ENCODE measurements around the gene NSDHL. TPM values are rescaled to one million over a fixed set of nuclear protein-coding genes. Genes with fewer than 3 reads are reported as not detected.
A peak's percentile ranks its signal among the peaks of the same experiment; 100 is the strongest.

The NSDHL gene
- total and polyA plus RNA-seq, 10 donors, result 6.1 to 11.2 (median 9.0) TPM

DNA sequence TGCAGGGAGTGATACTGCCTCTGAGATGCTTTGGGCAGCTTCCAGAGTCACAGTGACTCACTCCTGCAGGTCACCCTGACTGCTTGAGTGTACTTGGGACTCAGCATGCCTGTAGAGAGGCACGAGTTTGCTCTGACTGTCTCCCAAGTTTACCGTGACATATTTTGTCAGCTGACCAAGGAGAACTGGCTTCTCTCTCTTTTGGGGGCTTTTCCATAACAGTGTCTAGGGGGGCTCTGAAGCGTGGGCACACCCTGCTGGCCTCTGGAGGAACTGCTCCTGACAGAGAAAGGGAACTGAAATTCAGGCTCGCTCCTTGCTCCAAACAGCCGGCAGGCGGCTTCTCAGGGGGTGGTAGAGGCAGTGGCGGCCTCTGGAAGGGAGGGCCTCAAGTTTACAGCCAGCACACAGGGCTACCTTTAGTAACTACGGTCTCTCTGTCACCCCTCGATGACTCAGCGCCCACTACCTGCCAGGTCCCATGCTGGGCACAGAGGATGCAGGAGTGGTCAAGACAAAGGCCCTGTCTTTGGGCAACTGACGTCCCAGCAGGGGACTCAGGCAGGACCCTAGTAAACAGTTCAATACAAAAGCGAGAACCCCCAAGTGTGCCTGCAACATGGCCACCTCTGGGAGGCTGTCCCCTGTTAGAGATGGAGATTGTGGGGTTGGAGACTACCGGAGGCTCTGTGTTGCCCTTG, 84.8 kb downstream of the NSDHL start:
- intact Hi-C loops (cut with DNase I; ENCODE audit: low total_unique reads), result no loop called here
- Histone ChIP-seq H3K27me3 (replicated peaks in 1 of 7) (peaks cover 0 to 10% (median 0%) of the 10 kb centered on the region in 7 donors), H3K27ac (no peak overlapping the region), H3K9me3 (no peaks in the 10 kb centered on the region), H3K36me3 (no peaks in the 10 kb centered on the region), H3K4me3 (no peak overlapping the region), H3K4me1 (peaks cover 0 to 7% (median 0%) of the 10 kb centered on the region in 6 donors)
- TF ChIP-seq POLR2A (IDR thresholded peaks at IDR 0.05) (no peak), POLR2AphosphoS5 (IDR thresholded peaks at IDR 0.05) (no peak)
- TF ChIP-seq, protein P1, sequence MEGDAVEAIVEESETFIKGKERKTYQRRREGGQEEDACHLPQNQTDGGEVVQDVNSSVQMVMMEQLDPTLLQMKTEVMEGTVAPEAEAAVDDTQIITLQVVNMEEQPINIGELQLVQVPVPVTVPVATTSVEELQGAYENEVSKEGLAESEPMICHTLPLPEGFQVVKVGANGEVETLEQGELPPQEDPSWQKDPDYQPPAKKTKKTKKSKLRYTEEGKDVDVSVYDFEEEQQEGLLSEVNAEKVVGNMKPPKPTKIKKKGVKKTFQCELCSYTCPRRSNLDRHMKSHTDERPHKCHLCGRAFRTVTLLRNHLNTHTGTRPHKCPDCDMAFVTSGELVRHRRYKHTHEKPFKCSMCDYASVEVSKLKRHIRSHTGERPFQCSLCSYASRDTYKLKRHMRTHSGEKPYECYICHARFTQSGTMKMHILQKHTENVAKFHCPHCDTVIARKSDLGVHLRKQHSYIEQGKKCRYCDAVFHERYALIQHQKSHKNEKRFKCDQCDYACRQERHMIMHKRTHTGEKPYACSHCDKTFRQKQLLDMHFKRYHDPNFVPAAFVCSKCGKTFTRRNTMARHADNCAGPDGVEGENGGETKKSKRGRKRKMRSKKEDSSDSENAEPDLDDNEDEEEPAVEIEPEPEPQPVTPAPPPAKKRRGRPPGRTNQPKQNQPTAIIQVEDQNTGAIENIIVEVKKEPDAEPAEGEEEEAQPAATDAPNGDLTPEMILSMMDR (IDR thresholded peaks at IDR 0.05 in 8 of 11, conservative IDR thresholded peaks at IDR 0.05 in 3 of 11), result peak in 10 of 11 experiments; percentile 8 to 67 (median 56)
- no peak for DNase-seq
- 20 to 40% (median 33%) methylated on average over 6 to 13 of the region's 13 CpGs for WGBS, 5 donors

- intact Hi-C loops (cut with DNase I; ENCODE audit: low total_unique reads), result no loop called here
- DNase-seq, result no peak
- WGBS, 5 donors, result 40 to 72% (median 56%) methylated on average over 9 to 21 of the region's 21 CpGs
These were observed 87.1 kb downstream of the NSDHL start for GRCh38 chrX:152917656-152918579.

GRCh38 chrX:152918707-152919106, 87.8 kb downstream of the NSDHL start:
- intact Hi-C loops (cut with DNase I; ENCODE audit: low total_unique reads), result no loop called here
- Histone ChIP-seq H3K9me3 (no peaks in the 10 kb centered on the region), H3K4me1 (peaks cover 0 to 7% (median 0%) of the 10 kb centered on the region in 6 donors), H3K4me3 (peak overlapping the region in 1 of 8 donors; percentile 15), H3K27ac (peak overlapping the region in 2 of 8 donors; percentile 60 to 69), H3K36me3 (no peaks in the 10 kb centered on the region), H3K27me3 (replicated peaks in 1 of 7) (peaks cover 0 to 10% (median 0%) of the 10 kb centered on the region in 7 donors)
- no peak for DNase-seq
- 31 to 65% (median 43%) methylated on average over 3 to 7 of the region's 7 CpGs for WGBS, 5 donors
- TF ChIP-seq, protein P1 (IDR thresholded peaks at IDR 0.05 in 8 of 11, conservative IDR thresholded peaks at IDR 0.05 in 3 of 11), result no peak
- no peak for TF ChIP-seq POLR2A (IDR thresholded peaks at IDR 0.05)
- TF ChIP-seq POLR2AphosphoS5 (IDR thresholded peaks at IDR 0.05), result no peak

More at GRCh38 chrX:152917656-152918579, 87.1 kb downstream of the NSDHL start:
- H3K27ac ChIP-seq, result peak overlapping the region in 2 of 8 donors; percentile 60 to 69
- H3K9me3 ChIP-seq, result no peaks in the 10 kb centered on the region
- H3K4me1 ChIP-seq, result peaks cover 0 to 7% (median 0%) of the 10 kb centered on the region in 6 donors
- no peaks in the 10 kb centered on the region for H3K36me3 ChIP-seq
- no peak for TF ChIP-seq POLR2A (IDR thresholded peaks at IDR 0.05)
- TF ChIP-seq, protein P1 (IDR thresholded peaks at IDR 0.05 in 8 of 11, conservative IDR thresholded peaks at IDR 0.05 in 3 of 11), result no peak
- TF ChIP-seq POLR2AphosphoS5 (IDR thresholded peaks at IDR 0.05), result no peak
- peaks cover 0 to 10% (median 0%) of the 10 kb centered on the region in 7 donors for H3K27me3 ChIP-seq (replicated peaks in 1 of 7)
- H3K4me3 ChIP-seq, result peak overlapping the region in 1 of 8 donors; percentile 15

Other genes with a start within 250 kb of the NSDHL start
- gene GABRQ, start 193.2 kb upstream of the NSDHL start, total RNA-seq, result under 1 TPM in 1 of 7 donors, not detected in 6; 0.09 TPM
- under 1 TPM in 1 of 3 donors, not detected in 2; 0.02 TPM for gene GABRQ, start 193.2 kb upstream of the NSDHL start, polyA plus RNA-seq
- gene MAGEA3, start 132.3 kb upstream of the NSDHL start, total RNA-seq, result not detected
- gene MAGEA3, start 132.3 kb upstream of the NSDHL start, polyA plus RNA-seq, result not detected
- not detected for gene CSAG2, start 121.8 kb upstream of the NSDHL start, total RNA-seq
- under 1 TPM; 0.24 to 0.58 (median 0.52) TPM for gene CSAG2, start 121.8 kb upstream of the NSDHL start, polyA plus RNA-seq
- not detected for gene MAGEA2B, start 116.4 kb upstream of the NSDHL start, total RNA-seq
- not detected for gene MAGEA2B, start 116.4 kb upstream of the NSDHL start, polyA plus RNA-seq
- gene CSAG1, start 97.3 kb upstream of the NSDHL start, total RNA-seq, result not detected
- gene CSAG1, start 97.3 kb upstream of the NSDHL start, polyA plus RNA-seq, result under 1 TPM in 1 of 3 donors, not detected in 2; 0.21 TPM
- gene MAGEA12, start 97.3 kb upstream of the NSDHL start, total RNA-seq, result not detected
- gene MAGEA12, start 97.3 kb upstream of the NSDHL start, polyA plus RNA-seq, result under 1 TPM in 1 of 3 donors, not detected in 2; 0.03 TPM
- gene MAGEA2, start 77.2 kb upstream of the NSDHL start, total RNA-seq, result not detected
- not detected for gene MAGEA2, start 77.2 kb upstream of the NSDHL start, polyA plus RNA-seq
- gene CSAG3, start 71.8 kb upstream of the NSDHL start, total RNA-seq, result 1 to 10 TPM in 1 of 7 donors, under 1 TPM in 1, not detected in 5; 0.37 to 2.6 TPM
- 1 to 10 TPM in 1 of 3 donors, under 1 TPM in 2; 0.61 to 1.3 (median 0.76) TPM for gene CSAG3, start 71.8 kb upstream of the NSDHL start, polyA plus RNA-seq
- not detected for gene MAGEA6, start 61.4 kb upstream of the NSDHL start, total RNA-seq
- not detected for gene MAGEA6, start 61.4 kb upstream of the NSDHL start, polyA plus RNA-seq
- gene CETN2, start 306 bp upstream of the NSDHL start, total RNA-seq, result 10 to 100 TPM in 6 of 7 donors, 1 to 10 TPM in 1; 9.4 to 19.6 (median 11.8) TPM
- gene CETN2, start 306 bp upstream of the NSDHL start, polyA plus RNA-seq, result 10 to 100 TPM; 17.8 to 25.0 (median 21.2) TPM
- 10 to 100 TPM in 3 of 7 donors, 1 to 10 TPM in 4; 6.6 to 13.8 (median 8.3) TPM for gene ZNF185, start 67.0 kb downstream of the NSDHL start, total RNA-seq
- gene ZNF185, start 67.0 kb downstream of the NSDHL start, polyA plus RNA-seq, result 1 to 10 TPM; 2.0 to 2.7 (median 2.4) TPM
- gene PNMA5, start 163.1 kb downstream of the NSDHL start, total RNA-seq, result under 1 TPM in 6 of 7 donors, not detected in 1; 0.14 to 0.24 (median 0.17) TPM
- gene PNMA5, start 163.1 kb downstream of the NSDHL start, polyA plus RNA-seq, result 1 to 10 TPM in 1 of 3 donors, under 1 TPM in 2; 0.35 to 1.0 (median 0.96) TPM
- gene PNMA3, start 225.4 kb downstream of the NSDHL start, total RNA-seq, result 1 to 10 TPM; 1.4 to 3.1 (median 2.2) TPM
- gene PNMA3, start 225.4 kb downstream of the NSDHL start, polyA plus RNA-seq, result 1 to 10 TPM; 1.2 to 3.4 (median 2.6) TPM
- 1 to 10 TPM in 4 of 7 donors, under 1 TPM in 3; 0.39 to 1.5 (median 1.0) TPM for gene PNMA6A, start 241.4 kb downstream of the NSDHL start, total RNA-seq
- gene PNMA6A, start 241.4 kb downstream of the NSDHL start, polyA plus RNA-seq, result 1 to 10 TPM in 2 of 3 donors, under 1 TPM in 1; 0.70 to 1.1 (median 1.1) TPM

All from spleen (tissue), 11 donors.